H9 (cell line): ENCODE results near the gene MTCL1. TPM values are rescaled to one million over a fixed set of nuclear protein-coding genes. Genes with fewer than 3 reads are reported as not detected.

Source experiments
- DNase-seq: peaks from one replicate; pipeline ENCODE4 v3.0.0-alpha.2; 2017
- H2AFZ ChIP-seq: one replicate; pipeline ENCODE4 v1.6.1; 2013; ENCODE audit warnings: mild to moderate bottlenecking, low read length, control low read depth, moderate library complexity
- H2AK5ac ChIP-seq: 2 replicates; pipeline ENCODE4 v1.6.1; 2013; ENCODE audit warnings: low read length, control low read depth, mixed read lengths; ENCODE audit not compliant: insufficient read length
- H2BK120ac ChIP-seq: one replicate; pipeline ENCODE4 v1.6.1; 2013; ENCODE audit warnings: low read depth, mild to moderate bottlenecking, low read length, control low read depth, inconsistent platforms; ENCODE audit not compliant: poor library complexity, severe bottlenecking
- H2BK12ac ChIP-seq: 2 replicates; pipeline ENCODE4 v1.6.1; 2013; ENCODE audit warnings: low read length, control low read depth, mixed read lengths, low read depth; ENCODE audit not compliant: insufficient read length
- H2BK15ac ChIP-seq: 2 replicates; pipeline ENCODE4 v1.6.1; 2013; ENCODE audit warnings: low read depth, low read length, control low read depth
- H2BK20ac ChIP-seq: one replicate; pipeline ENCODE4 v1.6.1; 2013; ENCODE audit warnings: low read depth, mild to moderate bottlenecking, low read length, control low read depth, inconsistent platforms; ENCODE audit not compliant: poor library complexity, severe bottlenecking
- H2BK5ac ChIP-seq: 2 replicates; pipeline ENCODE4 v1.6.1; 2013; ENCODE audit warnings: low read length, control low read depth, mixed read lengths; ENCODE audit not compliant: insufficient read length
- H3K14ac ChIP-seq: 2 replicates; pipeline ENCODE4 v1.6.1; 2013; ENCODE audit warnings: low read length, control low read depth; ENCODE audit not compliant: insufficient read depth
- H3K18ac ChIP-seq: 2 replicates; pipeline ENCODE4 v1.6.1; 2013; ENCODE audit warnings: low read depth, mild to moderate bottlenecking, mixed read lengths, low read length, control low read depth; ENCODE audit not compliant: insufficient read length
- H3K23ac ChIP-seq: 2 replicates; pipeline ENCODE4 v1.6.1; 2013; ENCODE audit warnings: low read length, control low read depth, mixed read lengths, low read depth; ENCODE audit not compliant: insufficient read length
- H3K23me2 ChIP-seq: 2 replicates; pipeline ENCODE4 v1.6.1; 2013; ENCODE audit warnings: low read depth, mild to moderate bottlenecking, mixed read lengths, low read length, control low read depth; ENCODE audit not compliant: insufficient read length, poor library complexity, severe bottlenecking
- H3K27ac ChIP-seq: 2 replicates; pipeline ENCODE4 v1.5.1; 2013; ENCODE audit warnings: low read length, control low read depth, mixed read lengths, low read depth; ENCODE audit not compliant: insufficient read length
- H3K27me3 ChIP-seq: 2 replicates; pipeline ENCODE4 v1.6.1; 2013; ENCODE audit warnings: low read length, control low read depth, inconsistent platforms; ENCODE audit not compliant: insufficient read depth
- H3K4ac ChIP-seq: 2 replicates; pipeline ENCODE4 v1.6.1; 2013; ENCODE audit warnings: low read depth, mild to moderate bottlenecking, control low read depth, inconsistent platforms, low read length, moderate library complexity
- H3K4me1 ChIP-seq: 2 replicates; pipeline ENCODE4 v1.6.1; 2013; ENCODE audit warnings: low read length, control low read depth, inconsistent platforms; ENCODE audit not compliant: insufficient read depth
- H3K4me2 ChIP-seq: 2 replicates; pipeline ENCODE4 v1.6.1; 2013; ENCODE audit warnings: low read length, control low read depth, mixed read lengths; ENCODE audit not compliant: insufficient read length, insufficient read depth
- H3K56ac ChIP-seq: 2 replicates; pipeline ENCODE4 v1.6.1; 2013; ENCODE audit warnings: low read depth, mild to moderate bottlenecking, mixed read lengths, low read length, control low read depth; ENCODE audit not compliant: insufficient read length
- H3K79me1 ChIP-seq: 2 replicates; pipeline ENCODE4 v1.6.1; 2013; ENCODE audit warnings: low read depth, mild to moderate bottlenecking, moderate library complexity, low read length, control low read depth, inconsistent platforms; ENCODE audit not compliant: insufficient read depth, poor library complexity, severe bottlenecking
- H3K79me2 ChIP-seq: 2 replicates; pipeline ENCODE4 v1.6.1; 2013; ENCODE audit warnings: low read length, control low read depth, inconsistent platforms; ENCODE audit not compliant: insufficient read depth
- H3K9ac ChIP-seq: 2 replicates; pipeline ENCODE4 v1.6.1; 2013; ENCODE audit warnings: low read length, control low read depth, mixed read lengths; ENCODE audit not compliant: insufficient read length; ENCODE audit errors: extremely low read depth
- H3K9me3 ChIP-seq: one replicate; pipeline ENCODE4 v1.6.1; 2013; ENCODE audit warnings: low read depth, low read length, inconsistent platforms; ENCODE audit not compliant: control insufficient read depth
- H3T11ph ChIP-seq: one replicate; pipeline ENCODE4 v1.6.1; 2013; ENCODE audit warnings: mild to moderate bottlenecking, low read length, control low read depth, inconsistent platforms
- H4K20me1 ChIP-seq: one replicate; pipeline ENCODE4 v1.6.1; 2013; ENCODE audit not compliant: control insufficient read depth, insufficient read length, insufficient read depth
- H4K5ac ChIP-seq: 2 replicates; pipeline ENCODE4 v1.6.1; 2013; ENCODE audit warnings: low read depth, mild to moderate bottlenecking, mixed read lengths, low read length, control low read depth; ENCODE audit not compliant: insufficient read length
- H4K8ac ChIP-seq: replicated peaks from 2 replicates; pipeline ENCODE4 v1.6.1; 2013; ENCODE audit warnings: low read length, control low read depth, mixed read lengths, low read depth; ENCODE audit not compliant: insufficient read length
- H4K91ac ChIP-seq: 2 replicates; pipeline ENCODE4 v1.6.1; 2013; ENCODE audit warnings: low read depth, mild to moderate bottlenecking, moderate library complexity, mixed read lengths, low read length, control low read depth; ENCODE audit not compliant: insufficient read length
- H3K27ac Mint-ChIP-seq, 3 experiments: 2 replicates in 2 of 3; 3 replicates in 1 of 3; pipeline ENCODE4 v1.8.0; 2020 to 2021; ENCODE audit warnings: mixed read lengths in 3 of 3, mild to moderate bottlenecking in 1 of 3, moderate library complexity in 1 of 3
- H3K27me3 Mint-ChIP-seq: 2 replicates; pipeline ENCODE4 v1.8.0; 2021; ENCODE audit warnings: low read depth, mild to moderate bottlenecking, moderate library complexity, mixed read lengths
- H3K36me3 Mint-ChIP-seq, 3 experiments: 2 replicates in 2 of 3; 3 replicates in 1 of 3; pipeline ENCODE4 v1.8.0; 2020 to 2021; ENCODE audit warnings: low read depth in 3 of 3, mixed read lengths in 3 of 3; ENCODE audit not compliant: insufficient read depth in 1 of 3
- H3K4me1 Mint-ChIP-seq, 2 experiments: 2 replicates each; pipeline ENCODE4 v1.8.0; 2020; ENCODE audit warnings: mixed read lengths in 2 of 2
- H3K4me3 Mint-ChIP-seq, 2 experiments: 2 replicates in 1 of 2; 3 replicates in 1 of 2; pipeline ENCODE4 v1.8.0; 2020 to 2021; ENCODE audit warnings: mild to moderate bottlenecking in 2 of 2, mixed read lengths in 2 of 2, moderate library complexity in 1 of 2
- H3K9me3 Mint-ChIP-seq, 2 experiments: 2 replicates in 1 of 2; 3 replicates in 1 of 2; pipeline ENCODE4 v1.8.0; 2020; ENCODE audit warnings: mild to moderate bottlenecking in 2 of 2, mixed read lengths in 2 of 2, moderate library complexity in 1 of 2
- WGBS: extraction: QIAGEN DNeasy Blood & Tissue Kit; methylation state at CpG from one replicate; pipeline ENCODE4 v1.1.7; 2013; ENCODE audit warnings: missing lambda C conversion rate, low lambda C conversion rate, mixed read lengths; ENCODE audit not compliant: insufficient read length; ENCODE audit errors: extremely low coverage; 5-methylcytosine and 5-hydroxymethylcytosine counted together
- total RNA-seq: library from RNA; stranded (reverse); gene quantifications from 2 replicates; pipeline ENCODE4 v1.2.1, GENCODE V29; 2021
- TF ChIP-seq, protein P1 (sequence below): fragments of 200-600 bp; sonication (generic); conservative IDR thresholded peaks from 3 replicates; pipeline ENCODE4 v1.8.0; 2021; ENCODE audit warnings: antibody characterized with exemption, mild to moderate bottlenecking

Gene MTCL1
- total RNA-seq, 1 experiment from 2014 or later, result 50.7 TPM

DNA sequence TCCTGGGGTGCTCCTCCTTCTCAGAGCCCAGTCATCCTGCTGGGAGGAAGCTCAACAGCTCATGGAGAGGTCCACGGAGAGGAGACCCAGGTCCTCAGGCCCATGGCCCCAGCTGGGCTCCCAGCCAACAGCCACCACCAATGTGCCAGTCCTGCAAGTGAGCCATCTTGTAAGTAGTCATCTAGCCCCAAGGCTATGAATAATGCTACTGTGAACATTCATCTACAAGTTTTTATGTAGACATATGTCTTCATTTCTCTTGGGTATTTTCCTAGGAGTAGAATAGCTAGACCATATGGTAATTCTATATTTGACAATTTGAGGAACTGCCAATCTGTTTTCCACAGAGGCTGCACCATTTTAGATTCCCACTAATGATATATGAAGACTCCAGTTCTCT lies 166.1 kb downstream of the MTCL1 start:
- no peak overlapping the region for H3K18ac ChIP-seq
- H3K56ac ChIP-seq, result no peak overlapping the region
- H3K27ac ChIP-seq, result no peak overlapping the region
- H2BK5ac ChIP-seq, result no peak overlapping the region
- no peak for DNase-seq
- no peak overlapping the region for H4K91ac ChIP-seq
- H4K20me1 ChIP-seq, result no peaks in the 10 kb centered on the region
- no peaks in the 10 kb centered on the region for H3K27me3 ChIP-seq
- WGBS, result no CpG with 5 or more reads among the region's 1 CpG
- H3T11ph ChIP-seq, result no peak overlapping the region
- H3K4me2 ChIP-seq, result no peak overlapping the region
- TF ChIP-seq, protein P1, sequence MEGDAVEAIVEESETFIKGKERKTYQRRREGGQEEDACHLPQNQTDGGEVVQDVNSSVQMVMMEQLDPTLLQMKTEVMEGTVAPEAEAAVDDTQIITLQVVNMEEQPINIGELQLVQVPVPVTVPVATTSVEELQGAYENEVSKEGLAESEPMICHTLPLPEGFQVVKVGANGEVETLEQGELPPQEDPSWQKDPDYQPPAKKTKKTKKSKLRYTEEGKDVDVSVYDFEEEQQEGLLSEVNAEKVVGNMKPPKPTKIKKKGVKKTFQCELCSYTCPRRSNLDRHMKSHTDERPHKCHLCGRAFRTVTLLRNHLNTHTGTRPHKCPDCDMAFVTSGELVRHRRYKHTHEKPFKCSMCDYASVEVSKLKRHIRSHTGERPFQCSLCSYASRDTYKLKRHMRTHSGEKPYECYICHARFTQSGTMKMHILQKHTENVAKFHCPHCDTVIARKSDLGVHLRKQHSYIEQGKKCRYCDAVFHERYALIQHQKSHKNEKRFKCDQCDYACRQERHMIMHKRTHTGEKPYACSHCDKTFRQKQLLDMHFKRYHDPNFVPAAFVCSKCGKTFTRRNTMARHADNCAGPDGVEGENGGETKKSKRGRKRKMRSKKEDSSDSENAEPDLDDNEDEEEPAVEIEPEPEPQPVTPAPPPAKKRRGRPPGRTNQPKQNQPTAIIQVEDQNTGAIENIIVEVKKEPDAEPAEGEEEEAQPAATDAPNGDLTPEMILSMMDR, result no peak
- H4K8ac ChIP-seq, result no peak overlapping the region
- no peak overlapping the region for H4K5ac ChIP-seq
- no peaks in the 10 kb centered on the region for H3K23me2 ChIP-seq
- H3K79me1 ChIP-seq, result no peaks in the 10 kb centered on the region
- no peak overlapping the region for H3K4me3 Mint-ChIP-seq
- H2BK20ac ChIP-seq, result no peak overlapping the region
- no peak overlapping the region for H2BK15ac ChIP-seq
- H3K27me3 Mint-ChIP-seq, result no peaks in the 10 kb centered on the region; the same call in none of the 2 replicates
- H3K36me3 Mint-ChIP-seq, result no peaks in the 10 kb centered on the region
- no peak overlapping the region for H2BK12ac ChIP-seq
- peaks cover 11% of the 10 kb centered on the region in 2 experiments for H3K4me1 Mint-ChIP-seq
- H2AFZ ChIP-seq, result no peak overlapping the region
- no peak overlapping the region for H3K4ac ChIP-seq
- H3K9me3 ChIP-seq, result no peaks in the 10 kb centered on the region
- no peaks in the 10 kb centered on the region for H3K79me2 ChIP-seq
- no peak overlapping the region for H3K27ac Mint-ChIP-seq
- H3K9ac ChIP-seq, result no peak overlapping the region
- no peaks in the 10 kb centered on the region for H3K9me3 Mint-ChIP-seq
- H3K23ac ChIP-seq, result no peak overlapping the region
- no peaks in the 10 kb centered on the region for H3K4me1 ChIP-seq
- no peak overlapping the region for H3K14ac ChIP-seq
- no peak overlapping the region for H2BK120ac ChIP-seq
- no peak overlapping the region for H2AK5ac ChIP-seq
